Measurements from ENCODE around the gene PRKCH. TPM values are rescaled to one million over a fixed set of nuclear protein-coding genes. Genes with fewer than 3 reads are reported as not detected.

PRKCH gene
- total and polyA plus RNA-seq, 2 experiments from 2014 or later = 2.4 to 3.5 TPM

- in situ Hi-C loops (cut with MboI) = loop anchor here (25.0 kb wide), 1 partner anchor 951 kb away; no protein-coding TSS in a partner anchor
- H3K9ac ChIP-seq = no peak overlapping the region
- TF ChIP-seq EZH2phosphoT487 (IDR thresholded peaks at IDR 0.05; ENCODE audit: insufficient read depth, low read depth) (no peak), EZH2 (IDR thresholded peaks at IDR 0.05; ENCODE audit: insufficient read depth, poor library complexity, severe bottlenecking) (no peak)
- H3K9me3 ChIP-seq (ENCODE audit: low read depth) = no peaks in the 10 kb centered on the region
- H3K4me3 ChIP-seq = no peak overlapping the region
- peaks cover 11% of the 10 kb centered on the region; the same call in 1 of the 2 replicates for H3F3A ChIP-seq (ENCODE audit: insufficient read depth)
- H3K27me3 ChIP-seq (replicated peaks; ENCODE audit: insufficient read depth) = no peaks in the 10 kb centered on the region
- H3K27ac ChIP-seq = no peak overlapping the region
- DNase-seq = no peak
- H3K9me2 ChIP-seq (ENCODE audit: insufficient read depth) = no peaks in the 10 kb centered on the region
- peaks cover 8% of the 10 kb centered on the region for H3K4me1 ChIP-seq (ENCODE audit: insufficient read depth)
- H3K79me2 ChIP-seq (ENCODE audit: insufficient read depth) = no peaks in the 10 kb centered on the region
- no peak overlapping the region for H3K4me2 ChIP-seq (ENCODE audit: unreplicated experiment)
- no peaks in the 10 kb centered on the region for H3K36me3 ChIP-seq (ENCODE audit: low read depth)
- 85 to 86% methylated on average over 4 of the region's 4 CpGs for WGBS, 2 experiments (ENCODE audit: low coverage in 1 of 2, low lambda C conversion rate in 2 of 2, missing lambda C conversion rate in 2 of 2)
- H2AFZ ChIP-seq = no peak overlapping the region
- H4K20me1 ChIP-seq (ENCODE audit: insufficient read depth) = no peaks in the 10 kb centered on the region
Measured at GRCh38 chr14:61288228-61288627, 33.2 kb upstream of the PRKCH start.

- TF ChIP-seq EZH2phosphoT487 (IDR thresholded peaks at IDR 0.05; ENCODE audit: insufficient read depth, low read depth) = no peak
- TF ChIP-seq EZH2 (IDR thresholded peaks at IDR 0.05; ENCODE audit: insufficient read depth, poor library complexity, severe bottlenecking) = no peak
- no peak for DNase-seq
- H3K27me3 ChIP-seq (replicated peaks; ENCODE audit: insufficient read depth) = no peaks in the 10 kb centered on the region
- no peaks in the 10 kb centered on the region for H3K9me2 ChIP-seq (ENCODE audit: insufficient read depth)
- in situ Hi-C loops (cut with MboI) = loop anchor here (25.0 kb wide), 1 partner anchor 951 kb away; no protein-coding TSS in a partner anchor
- no peaks in the 10 kb centered on the region for H4K20me1 ChIP-seq (ENCODE audit: insufficient read depth)
- no peak overlapping the region for H3K9ac ChIP-seq
- no peak overlapping the region for H2AFZ ChIP-seq
- no peak overlapping the region for H3K27ac ChIP-seq
- no peak overlapping the region for H3K4me3 ChIP-seq
- no peaks in the 10 kb centered on the region for H3K79me2 ChIP-seq (ENCODE audit: insufficient read depth)
- H3K4me1 ChIP-seq (ENCODE audit: insufficient read depth) = peaks cover 8% of the 10 kb centered on the region
- WGBS, 2 experiments (ENCODE audit: low coverage in 1 of 2, low lambda C conversion rate in 2 of 2, missing lambda C conversion rate in 2 of 2) = 53 to 60% methylated on average over 3 of the region's 3 CpGs
- no peaks in the 10 kb centered on the region for H3K36me3 ChIP-seq (ENCODE audit: low read depth)
- H3K4me2 ChIP-seq (ENCODE audit: unreplicated experiment) = no peak overlapping the region
- H3F3A ChIP-seq (ENCODE audit: insufficient read depth) = peaks cover 11% of the 10 kb centered on the region; the same call in 1 of the 2 replicates
- H3K9me3 ChIP-seq (ENCODE audit: low read depth) = no peaks in the 10 kb centered on the region
Measured at GRCh38 chr14:61288720-61289119, 32.7 kb upstream of the PRKCH start.

GRCh38 chr14:61290701-61291100 lies 30.7 kb upstream of the PRKCH start:
- Histone ChIP-seq H3K9me3 (ENCODE audit: low read depth) (no peaks in the 10 kb centered on the region), H3K9ac (no peak overlapping the region)
- 23 to 33% methylated on average over 1 of the region's 1 CpG for WGBS, 2 experiments (ENCODE audit: low coverage in 1 of 2, low lambda C conversion rate in 2 of 2, missing lambda C conversion rate in 2 of 2)

GRCh38 chr14:61296151-61296550 lies 25.2 kb upstream of the PRKCH start:
- no peak overlapping the region for H3K27ac ChIP-seq
- no peak for DNase-seq
- H3K9me3 ChIP-seq (ENCODE audit: low read depth) = no peaks in the 10 kb centered on the region
- no peak overlapping the region for H3K4me2 ChIP-seq (ENCODE audit: unreplicated experiment)
- no peak overlapping the region for H3K4me3 ChIP-seq
- no peaks in the 10 kb centered on the region for H3F3A ChIP-seq (ENCODE audit: insufficient read depth)
- no peaks in the 10 kb centered on the region for H4K20me1 ChIP-seq (ENCODE audit: insufficient read depth)
- H3K9ac ChIP-seq = no peak overlapping the region
- no peaks in the 10 kb centered on the region for H3K79me2 ChIP-seq (ENCODE audit: insufficient read depth)
- no peak for TF ChIP-seq EZH2phosphoT487 (IDR thresholded peaks at IDR 0.05; ENCODE audit: insufficient read depth, low read depth)
- TF ChIP-seq EZH2 (IDR thresholded peaks at IDR 0.05; ENCODE audit: insufficient read depth, poor library complexity, severe bottlenecking) = no peak
- no peaks in the 10 kb centered on the region for H3K9me2 ChIP-seq (ENCODE audit: insufficient read depth)
- no peaks in the 10 kb centered on the region for H3K4me1 ChIP-seq (ENCODE audit: insufficient read depth)
- H2AFZ ChIP-seq = no peak overlapping the region
- 31 to 58% methylated on average over 3 of the region's 3 CpGs for WGBS, 2 experiments (ENCODE audit: low coverage in 1 of 2, low lambda C conversion rate in 2 of 2, missing lambda C conversion rate in 2 of 2)
- in situ Hi-C loops (cut with MboI) = loop anchor here (25.0 kb wide), 1 partner anchor 959 kb away; no protein-coding TSS in a partner anchor
- H3K36me3 ChIP-seq (ENCODE audit: low read depth) = no peaks in the 10 kb centered on the region
- no peaks in the 10 kb centered on the region for H3K27me3 ChIP-seq (replicated peaks; ENCODE audit: insufficient read depth)

More at GRCh38 chr14:61290701-61291100, 30.7 kb upstream of the PRKCH start:
- Histone ChIP-seq H4K20me1 (ENCODE audit: insufficient read depth) (no peaks in the 10 kb centered on the region), H3K4me1 (ENCODE audit: insufficient read depth) (peaks cover 4% of the 10 kb centered on the region), H3K4me3 (no peak overlapping the region), H3K4me2 (ENCODE audit: unreplicated experiment) (no peak overlapping the region), H3K9me2 (ENCODE audit: insufficient read depth) (no peaks in the 10 kb centered on the region), H3K27ac (no peak overlapping the region), H3K36me3 (ENCODE audit: low read depth) (no peaks in the 10 kb centered on the region), H3F3A (ENCODE audit: insufficient read depth) (peaks cover 3% of the 10 kb centered on the region; the same call in 1 of the 2 replicates), H2AFZ (no peak overlapping the region), H3K79me2 (ENCODE audit: insufficient read depth) (no peaks in the 10 kb centered on the region), H3K27me3 (replicated peaks; ENCODE audit: insufficient read depth) (no peaks in the 10 kb centered on the region)
- DNase-seq = no peak
- no peak for TF ChIP-seq EZH2phosphoT487 (IDR thresholded peaks at IDR 0.05; ENCODE audit: insufficient read depth, low read depth)
- no peak for TF ChIP-seq EZH2 (IDR thresholded peaks at IDR 0.05; ENCODE audit: insufficient read depth, poor library complexity, severe bottlenecking)
- in situ Hi-C loops (cut with MboI) = loop anchor here (25.0 kb wide), 1 partner anchor 953 kb away; no protein-coding TSS in a partner anchor

All from GM23248 (cell line).